SK-N-SH (cell line): Measurements from ENCODE around the gene NDUFB4. TPM values are rescaled to one million over a fixed set of nuclear protein-coding genes. Genes with fewer than 3 reads are reported as not detected.

ENCODE experiments used
- CTCF ChIA-PET: fragments of 300-600, 350-600 bp; formaldehyde crosslinking; extraction: SDS; loops from one replicate; lab custom pipeline; 2021; lab: Yijun Ruan, JAX
- POLR2A ChIA-PET: fragments of 350-600 bp; sonication (Branson Sonifier 250); formaldehyde crosslinking; extraction: SDS; loops from one replicate; lab custom pipeline; 2020; ENCODE audit warnings: antibody characterized with exemption, inconsistent platforms; lab: Yijun Ruan, JAX
- DNase-seq: peaks from one replicate; pipeline ENCODE4 v3.0.0; 2012
- H2AFZ ChIP-seq: fragments of 200-600 bp; sonication (generic); 2 replicates; pipeline ENCODE4 v1.8.1; 2016; ENCODE audit warnings: antibody characterized with exemption, mild to moderate bottlenecking, low read depth
- H3F3A ChIP-seq: fragments of 200-600 bp; sonication (generic); replicated peaks from 2 replicates; pipeline ENCODE3; 2016; ENCODE audit warnings: antibody characterized with exemption, mild to moderate bottlenecking; ENCODE audit not compliant: insufficient read depth
- H3K27ac ChIP-seq, 2 experiments: fragments of 200-500 bp in 1 of 2; fragments of 200-600 bp in 1 of 2; sonication (Bioruptor generic) in 1 of 2; sonication (generic), shearing (Covaris generic) in 1 of 2; 2 replicates each; pipeline versions ENCODE4 v1.5.1 to v1.6.1; 2014 to 2016; ENCODE audit warnings: low read depth in 2 of 2, inconsistent platforms in 1 of 2, low read length in 1 of 2, mild to moderate bottlenecking in 1 of 2, mixed read lengths in 1 of 2
- H3K27me3 ChIP-seq: fragments of 200-600 bp; sonication (generic), shearing (Covaris generic); 2 replicates; pipeline ENCODE4 v1.6.1; 2016; ENCODE audit warnings: mixed run types; ENCODE audit not compliant: insufficient read depth
- H3K36me3 ChIP-seq, 2 experiments: fragments of 200-500 bp in 1 of 2; fragments of 200-600 bp in 1 of 2; sonication (Bioruptor generic) in 1 of 2; sonication (generic) in 1 of 2; replicated peaks in 1 of 2; 2 replicates each; pipeline versions ENCODE3 to v1.5.1; 2014 to 2016; ENCODE audit warnings: low read length in 1 of 2, mild to moderate bottlenecking in 1 of 2; ENCODE audit not compliant: insufficient read depth in 2 of 2, control insufficient read depth in 1 of 2
- H3K4me1 ChIP-seq, 2 experiments: fragments of 200-500 bp in 1 of 2; fragments of 200-600 bp in 1 of 2; sonication (Bioruptor generic) in 1 of 2; sonication (generic), shearing (Covaris generic) in 1 of 2; 2 replicates each; pipeline versions ENCODE4 v1.5.1 to v1.6.1; 2014 to 2016; ENCODE audit warnings: low read depth in 1 of 2, low read length in 1 of 2, mixed run types in 1 of 2; ENCODE audit not compliant: insufficient read depth in 2 of 2, control insufficient read depth in 1 of 2
- H3K4me2 ChIP-seq: fragments of 200-600 bp; sonication (generic), shearing (Covaris generic); 2 replicates; pipeline ENCODE4 v1.6.1; 2017; ENCODE audit warnings: mixed run types
- H3K4me3 ChIP-seq, 2 experiments: fragments of 200-500 bp in 1 of 2; fragments of 200-600 bp in 1 of 2; sonication (Bioruptor generic) in 1 of 2; sonication (generic), shearing (Covaris generic) in 1 of 2; 2 replicates each; pipeline versions ENCODE4 v1.5.1 to v1.8.1; 2014 to 2016; ENCODE audit warnings: low read depth in 2 of 2, inconsistent platforms in 1 of 2, low read length in 1 of 2, mild to moderate bottlenecking in 1 of 2, mixed read lengths in 1 of 2, moderate library complexity in 1 of 2
- H3K79me2 ChIP-seq: fragments of 200-600 bp; sonication (generic); 2 replicates; pipeline ENCODE4 v1.8.1; 2017; ENCODE audit warnings: mild to moderate bottlenecking; ENCODE audit not compliant: insufficient read depth
- H3K9ac ChIP-seq: fragments of 200-600 bp; sonication (generic); 2 replicates; pipeline ENCODE4 v1.6.1; 2017; ENCODE audit warnings: mixed run types
- H3K9me2 ChIP-seq: fragments of 200-600 bp; sonication (generic); 2 replicates; pipeline ENCODE4 v1.6.1; 2017; ENCODE audit warnings: mixed run types
- H3K9me3 ChIP-seq: fragments of 200-600 bp; sonication (generic); 2 replicates; pipeline ENCODE4 v1.6.1; 2017; ENCODE audit warnings: mixed run types, mild to moderate bottlenecking, moderate library complexity
- H4K20me1 ChIP-seq: fragments of 200-600 bp; sonication (generic); 2 replicates; pipeline ENCODE4 v1.6.1; 2017; ENCODE audit warnings: mild to moderate bottlenecking, mixed run types; ENCODE audit not compliant: insufficient read depth
- FOXJ3 ChIP-seq: sonication (generic); formaldehyde crosslinking; IDR thresholded peaks from 2 replicates; pipeline ENCODE4 v1.5.1; 2020; ENCODE audit warnings: mild to moderate bottlenecking, missing genetic modification reagents
- FOXM1 ChIP-seq: IDR thresholded peaks from 2 replicates; pipeline ENCODE4 v1.4.0; 2012; ENCODE audit warnings: low read depth, mild to moderate bottlenecking
- GABPA ChIP-seq: IDR thresholded peaks from 2 replicates; pipeline ENCODE4 v1.4.0; 2012; ENCODE audit warnings: low read depth, mild to moderate bottlenecking
- GATA2 ChIP-seq: sonication (generic); formaldehyde crosslinking; IDR thresholded peaks from 2 replicates; pipeline ENCODE4 v1.5.0; 2020; ENCODE audit warnings: mild to moderate bottlenecking, missing genetic modification reagents
- NFIC ChIP-seq: IDR thresholded peaks from 2 replicates; pipeline ENCODE4 v1.4.0; 2012; ENCODE audit warnings: borderline replicate concordance
- NRF1 ChIP-seq: IDR thresholded peaks from 2 replicates; pipeline ENCODE4 v1.6.1; 2012; ENCODE audit warnings: low read depth, mild to moderate bottlenecking, low read length
- POLR2AphosphoS5 ChIP-seq: IDR thresholded peaks from 2 replicates; pipeline ENCODE4 v1.6.1; 2012; ENCODE audit warnings: low read depth, low read length
- RCOR1 ChIP-seq: fragments of 150-350 bp; IDR thresholded peaks from 2 replicates; pipeline ENCODE4 v1.6.1; 2017; ENCODE audit warnings: antibody characterized with exemption, low read length
- RXRA ChIP-seq: IDR thresholded peaks from 2 replicates; pipeline ENCODE4 v1.4.0; 2012; ENCODE audit warnings: low read depth, mild to moderate bottlenecking, borderline replicate concordance
- TAF1 ChIP-seq: IDR thresholded peaks from 2 replicates; pipeline ENCODE4 v1.6.1; 2012; ENCODE audit warnings: low read depth, mild to moderate bottlenecking, low read length, moderate library complexity, borderline replicate concordance
- TCF12 ChIP-seq: IDR thresholded peaks from 2 replicates; pipeline ENCODE4 v1.4.0; 2012
- TEAD4 ChIP-seq: IDR thresholded peaks from 2 replicates; pipeline ENCODE4 v1.4.0; 2012; ENCODE audit warnings: mild to moderate bottlenecking, borderline replicate concordance; ENCODE audit not compliant: insufficient read depth
- YY1 ChIP-seq: IDR thresholded peaks from 2 replicates; pipeline ENCODE4 v1.4.0; 2012; ENCODE audit warnings: low read depth, mild to moderate bottlenecking
- WGBS: methylation state at CpG from one replicate; pipeline ENCODE4 v1.1.6; 2017; ENCODE audit warnings: low lambda C conversion rate; 5-methylcytosine and 5-hydroxymethylcytosine counted together
- polyA plus RNA-seq, 3 experiments: library from polyadenylated mRNA; depleted of rRNA; stranded (reverse); fragments of >200 nt; gene quantifications; 2 replicates each; pipeline ENCODE4 v1.2.3, GENCODE V29; 2012
- TF ChIP-seq, protein P1 (sequence below): IDR thresholded peaks from 2 replicates; pipeline ENCODE4 v1.4.0; 2012; ENCODE audit warnings: low read depth, borderline replicate concordance
- TF ChIP-seq, protein P2 (sequence below): IDR thresholded peaks from 2 replicates; pipeline ENCODE4; 2012
- TF ChIP-seq, protein P3 (sequence below): IDR thresholded peaks from 2 replicates; pipeline ENCODE4 v1.6.1; 2012; ENCODE audit warnings: mild to moderate bottlenecking, low read depth, low read length, moderate library complexity
- TF ChIP-seq, protein P4 (sequence below): IDR thresholded peaks from 2 replicates; pipeline ENCODE4 v1.4.0; 2012; ENCODE audit warnings: low read depth

Gene NDUFB4
- polyA plus RNA-seq, 1 of the 3 experiments (the other 2 are of a cell fraction), result 332 TPM

DNA sequence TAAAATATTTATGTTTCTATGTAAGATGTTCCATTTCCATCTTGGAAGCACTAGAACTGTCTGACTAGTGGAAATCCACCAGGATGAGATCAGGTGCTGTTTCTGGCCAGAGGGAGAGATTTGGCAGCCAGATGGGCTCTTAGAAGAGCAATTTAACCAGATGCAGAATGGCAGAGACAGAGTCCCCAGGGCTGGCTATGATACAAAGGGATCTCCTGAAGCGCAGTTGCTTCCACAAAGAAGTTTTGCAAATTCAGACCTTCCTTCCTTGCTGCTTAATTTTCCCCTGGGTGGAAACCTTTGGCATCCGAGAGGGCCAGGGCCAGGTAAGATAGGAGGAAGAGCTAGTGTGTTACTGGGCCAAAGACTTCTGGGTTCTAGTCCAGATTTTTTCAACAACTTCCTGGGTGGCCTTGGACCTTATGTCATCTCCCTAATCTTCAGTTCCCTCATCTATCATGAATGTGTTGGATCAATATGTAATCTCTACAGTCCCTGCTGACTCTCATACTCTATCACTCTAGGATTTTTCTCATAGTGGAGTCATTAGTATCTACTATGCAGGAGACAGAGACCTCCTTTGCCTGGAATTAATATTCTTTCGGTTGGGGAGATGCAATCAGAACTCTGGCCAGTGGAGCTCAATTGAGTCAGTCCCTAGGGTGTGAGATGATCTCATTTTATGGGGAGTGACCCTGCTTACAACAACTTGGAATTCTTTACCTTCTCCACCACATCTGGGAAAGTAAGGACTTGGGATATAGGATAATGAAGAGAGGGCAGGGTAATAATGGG, 41.1 kb upstream of the NDUFB4 start:
- H3F3A ChIP-seq, result peaks cover 9% of the 10 kb centered on the region
- no peak overlapping the region for H3K4me2 ChIP-seq
- TF ChIP-seq RCOR1, result no peak
- TF ChIP-seq, protein P1, sequence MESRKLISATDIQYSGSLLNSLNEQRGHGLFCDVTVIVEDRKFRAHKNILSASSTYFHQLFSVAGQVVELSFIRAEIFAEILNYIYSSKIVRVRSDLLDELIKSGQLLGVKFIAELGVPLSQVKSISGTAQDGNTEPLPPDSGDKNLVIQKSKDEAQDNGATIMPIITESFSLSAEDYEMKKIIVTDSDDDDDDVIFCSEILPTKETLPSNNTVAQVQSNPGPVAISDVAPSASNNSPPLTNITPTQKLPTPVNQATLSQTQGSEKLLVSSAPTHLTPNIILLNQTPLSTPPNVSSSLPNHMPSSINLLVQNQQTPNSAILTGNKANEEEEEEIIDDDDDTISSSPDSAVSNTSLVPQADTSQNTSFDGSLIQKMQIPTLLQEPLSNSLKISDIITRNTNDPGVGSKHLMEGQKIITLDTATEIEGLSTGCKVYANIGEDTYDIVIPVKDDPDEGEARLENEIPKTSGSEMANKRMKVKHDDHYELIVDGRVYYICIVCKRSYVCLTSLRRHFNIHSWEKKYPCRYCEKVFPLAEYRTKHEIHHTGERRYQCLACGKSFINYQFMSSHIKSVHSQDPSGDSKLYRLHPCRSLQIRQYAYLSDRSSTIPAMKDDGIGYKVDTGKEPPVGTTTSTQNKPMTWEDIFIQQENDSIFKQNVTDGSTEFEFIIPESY, result no peak
- TF ChIP-seq POLR2AphosphoS5, result no peak
- TF ChIP-seq, protein P2, sequence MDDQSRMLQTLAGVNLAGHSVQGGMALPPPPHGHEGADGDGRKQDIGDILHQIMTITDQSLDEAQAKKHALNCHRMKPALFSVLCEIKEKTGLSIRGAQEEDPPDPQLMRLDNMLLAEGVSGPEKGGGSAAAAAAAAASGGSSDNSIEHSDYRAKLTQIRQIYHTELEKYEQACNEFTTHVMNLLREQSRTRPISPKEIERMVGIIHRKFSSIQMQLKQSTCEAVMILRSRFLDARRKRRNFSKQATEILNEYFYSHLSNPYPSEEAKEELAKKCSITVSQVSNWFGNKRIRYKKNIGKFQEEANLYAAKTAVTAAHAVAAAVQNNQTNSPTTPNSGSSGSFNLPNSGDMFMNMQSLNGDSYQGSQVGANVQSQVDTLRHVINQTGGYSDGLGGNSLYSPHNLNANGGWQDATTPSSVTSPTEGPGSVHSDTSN, result no peak
- no peak for TF ChIP-seq YY1
- no peak for TF ChIP-seq TEAD4
- TF ChIP-seq, protein P3, sequence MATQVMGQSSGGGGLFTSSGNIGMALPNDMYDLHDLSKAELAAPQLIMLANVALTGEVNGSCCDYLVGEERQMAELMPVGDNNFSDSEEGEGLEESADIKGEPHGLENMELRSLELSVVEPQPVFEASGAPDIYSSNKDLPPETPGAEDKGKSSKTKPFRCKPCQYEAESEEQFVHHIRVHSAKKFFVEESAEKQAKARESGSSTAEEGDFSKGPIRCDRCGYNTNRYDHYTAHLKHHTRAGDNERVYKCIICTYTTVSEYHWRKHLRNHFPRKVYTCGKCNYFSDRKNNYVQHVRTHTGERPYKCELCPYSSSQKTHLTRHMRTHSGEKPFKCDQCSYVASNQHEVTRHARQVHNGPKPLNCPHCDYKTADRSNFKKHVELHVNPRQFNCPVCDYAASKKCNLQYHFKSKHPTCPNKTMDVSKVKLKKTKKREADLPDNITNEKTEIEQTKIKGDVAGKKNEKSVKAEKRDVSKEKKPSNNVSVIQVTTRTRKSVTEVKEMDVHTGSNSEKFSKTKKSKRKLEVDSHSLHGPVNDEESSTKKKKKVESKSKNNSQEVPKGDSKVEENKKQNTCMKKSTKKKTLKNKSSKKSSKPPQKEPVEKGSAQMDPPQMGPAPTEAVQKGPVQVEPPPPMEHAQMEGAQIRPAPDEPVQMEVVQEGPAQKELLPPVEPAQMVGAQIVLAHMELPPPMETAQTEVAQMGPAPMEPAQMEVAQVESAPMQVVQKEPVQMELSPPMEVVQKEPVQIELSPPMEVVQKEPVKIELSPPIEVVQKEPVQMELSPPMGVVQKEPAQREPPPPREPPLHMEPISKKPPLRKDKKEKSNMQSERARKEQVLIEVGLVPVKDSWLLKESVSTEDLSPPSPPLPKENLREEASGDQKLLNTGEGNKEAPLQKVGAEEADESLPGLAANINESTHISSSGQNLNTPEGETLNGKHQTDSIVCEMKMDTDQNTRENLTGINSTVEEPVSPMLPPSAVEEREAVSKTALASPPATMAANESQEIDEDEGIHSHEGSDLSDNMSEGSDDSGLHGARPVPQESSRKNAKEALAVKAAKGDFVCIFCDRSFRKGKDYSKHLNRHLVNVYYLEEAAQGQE, result no peak
- no peak for TF ChIP-seq TCF12
- TF ChIP-seq NRF1, result no peak
- no peak for TF ChIP-seq GATA2 (CRISPR knock-in tag)
- TF ChIP-seq FOXM1, result no peak
- no peak for TF ChIP-seq GABPA
- no peak for TF ChIP-seq NFIC
- TF ChIP-seq, protein P4, sequence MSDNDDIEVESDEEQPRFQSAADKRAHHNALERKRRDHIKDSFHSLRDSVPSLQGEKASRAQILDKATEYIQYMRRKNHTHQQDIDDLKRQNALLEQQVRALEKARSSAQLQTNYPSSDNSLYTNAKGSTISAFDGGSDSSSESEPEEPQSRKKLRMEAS, result no peak
- no peak for TF ChIP-seq FOXJ3 (CRISPR knock-in tag)
- no peak for TF ChIP-seq RXRA
- TF ChIP-seq TAF1, result no peak
- CTCF ChIA-PET, result interaction anchor here (1.0 to 7.2 kb wide), 5 partner anchors 13 to 310 kb away, joined by 5 to 269 read pairs (median 38); no protein-coding TSS in a partner anchor
- H3K27ac ChIP-seq, result no peak overlapping the region
- no peaks in the 10 kb centered on the region for H3K27me3 ChIP-seq
- H3K9ac ChIP-seq, result no peak overlapping the region
- H2AFZ ChIP-seq, result no peak overlapping the region
- WGBS, result 82% methylated on average over 2 of the region's 3 CpGs
- no peak overlapping the region for H3K4me3 ChIP-seq
- no peak for DNase-seq
- no peaks in the 10 kb centered on the region for H4K20me1 ChIP-seq
- H3K9me3 ChIP-seq, result no peaks in the 10 kb centered on the region
- H3K36me3 ChIP-seq, result no peaks in the 10 kb centered on the region
- no peaks in the 10 kb centered on the region for H3K79me2 ChIP-seq
- POLR2A ChIA-PET, result interaction anchor here (0.7 kb wide), 1 partner anchor 13 kb away, joined by 3 read pairs; no protein-coding TSS in a partner anchor
- peaks cover 12 to 15% of the 10 kb centered on the region in 2 experiments for H3K4me1 ChIP-seq
- H3K9me2 ChIP-seq, result no peaks in the 10 kb centered on the region
